Stimulated activated CD4-positive, alpha-beta T cell treated with anti-CD3 and anti-CD28 coated beads, Interleukin-15, amount 100 ng/mL, for 48 hours (primary cell): ENCODE data around the gene CMC2.

ENCODE experiments used
- DNase-seq, 2 donors: peaks; one replicate each; pipeline ENCODE4 v3.0.0-alpha.2; 2020; ENCODE audit warnings: low read depth in 2 of 2

Gene CMC2

GRCh38 chr16:81003064-81003463, 3.6 kb downstream of the CMC2 start:
- no peak for DNase-seq

DNA sequence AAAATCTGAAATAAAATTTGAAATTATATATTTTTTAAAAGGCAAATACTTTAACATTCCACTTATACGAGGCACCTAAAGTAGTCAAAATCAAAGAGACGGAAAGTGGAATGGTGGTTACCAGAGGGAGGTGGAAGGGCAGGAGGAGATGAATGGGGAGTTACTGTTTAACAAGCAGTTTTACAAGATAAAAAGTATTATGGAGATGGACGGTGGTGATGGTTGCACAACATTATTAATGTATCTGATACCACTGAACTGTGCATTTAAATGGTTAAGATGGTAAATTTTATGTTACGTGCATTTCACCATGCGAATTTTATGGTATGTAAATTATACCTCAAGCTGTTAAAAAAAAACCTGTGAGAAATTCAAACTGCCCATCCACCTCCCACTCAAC, 5.4 kb downstream of the CMC2 start:
- no peak for DNase-seq

GRCh38 chr16:81000873-81001272, 5.8 kb downstream of the CMC2 start:
- DNase-seq = no peak

DNA sequence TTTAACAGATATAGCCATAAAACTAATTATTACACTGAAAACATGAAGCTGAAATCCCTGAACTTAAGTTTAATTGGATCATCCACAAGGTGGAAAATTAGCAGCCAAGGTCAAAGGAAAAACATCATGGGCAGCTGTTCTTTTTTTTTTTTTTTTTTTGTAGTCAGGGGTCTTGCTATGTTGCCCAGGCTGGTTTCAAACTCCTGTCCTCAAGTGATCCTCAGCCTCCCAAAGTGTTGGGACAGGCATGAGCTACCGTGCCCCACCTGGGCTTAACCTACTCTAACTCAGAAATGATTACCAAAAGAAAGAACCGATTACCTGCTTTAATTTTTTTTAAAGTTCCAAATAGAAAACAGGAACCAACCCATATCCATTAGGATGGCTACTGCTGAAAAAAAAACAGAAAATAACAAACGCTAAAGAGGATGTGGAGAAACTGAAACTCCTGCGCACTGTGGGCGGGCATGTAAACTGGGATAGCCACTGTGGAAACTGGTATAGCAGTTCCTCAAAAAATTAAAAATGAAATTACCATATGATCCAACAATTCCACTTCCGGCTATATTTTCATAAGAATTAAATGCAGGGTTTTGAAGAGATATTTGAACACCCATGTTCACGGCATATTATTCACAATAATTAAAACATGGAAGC, 8.6 kb downstream of the CMC2 start:
- DNase-seq = no peak

- DNase-seq = no peak
Measured at GRCh38 chr16:80997139-80997798, 9.4 kb downstream of the CMC2 start.

DNA sequence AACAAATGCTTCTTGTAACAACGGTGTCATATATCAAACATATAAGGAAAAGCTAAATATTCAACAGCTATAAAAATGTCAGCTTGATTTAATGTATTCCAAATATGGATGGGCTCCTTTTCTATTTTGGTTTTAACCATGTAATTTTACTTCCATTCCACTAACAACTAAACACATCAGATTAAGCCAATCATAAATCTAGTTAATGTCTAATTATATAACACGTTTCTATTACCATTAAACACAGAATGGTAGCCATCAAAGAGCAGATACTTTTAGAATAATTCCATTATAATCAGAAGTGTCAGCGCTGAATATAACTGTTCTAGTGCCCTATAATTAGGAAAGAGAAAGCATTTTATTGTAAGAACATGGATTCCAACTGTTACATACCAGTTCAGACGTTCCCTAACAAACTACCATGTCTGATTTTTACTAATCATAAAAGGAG, 10.0 kb downstream of the CMC2 start:
- DNase-seq = no peak

DNA sequence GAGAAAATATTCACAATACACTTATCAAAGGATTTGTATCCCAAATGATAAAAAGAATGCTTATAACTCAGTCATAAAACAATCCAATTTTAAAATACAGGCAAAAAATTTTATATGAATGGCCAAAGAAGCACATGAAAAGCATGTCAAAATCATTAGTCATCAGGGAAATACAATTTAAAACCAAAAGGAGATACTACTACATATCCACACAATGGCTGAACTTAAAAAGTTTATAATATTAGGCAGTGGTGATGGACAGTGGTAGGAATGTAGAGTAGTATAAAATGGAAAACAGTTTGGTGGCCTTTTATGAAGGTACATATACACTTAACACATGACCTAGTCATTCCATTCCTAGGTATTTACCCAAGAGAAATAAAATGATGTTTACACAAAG, 12.2 kb downstream of the CMC2 start:
- no peak for DNase-seq

DNA sequence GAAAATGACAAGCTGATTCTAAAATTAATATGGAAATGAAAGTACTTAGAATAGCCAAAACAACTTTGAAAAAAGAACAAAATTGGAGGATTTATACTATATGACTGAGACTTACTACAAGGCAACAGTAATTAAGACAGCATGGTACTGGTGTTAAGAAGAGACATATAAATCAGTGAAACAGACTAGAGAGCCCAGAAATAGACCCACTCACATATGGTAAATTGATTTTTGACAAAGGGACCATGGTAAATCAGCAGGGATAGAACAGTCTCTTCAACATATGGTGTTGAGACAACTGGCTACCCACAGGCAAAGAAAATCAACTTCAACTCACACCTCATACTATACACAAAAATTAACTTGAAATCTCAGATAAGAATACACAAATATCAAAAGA, 12.9 kb downstream of the CMC2 start:
- no peak for DNase-seq

DNA sequence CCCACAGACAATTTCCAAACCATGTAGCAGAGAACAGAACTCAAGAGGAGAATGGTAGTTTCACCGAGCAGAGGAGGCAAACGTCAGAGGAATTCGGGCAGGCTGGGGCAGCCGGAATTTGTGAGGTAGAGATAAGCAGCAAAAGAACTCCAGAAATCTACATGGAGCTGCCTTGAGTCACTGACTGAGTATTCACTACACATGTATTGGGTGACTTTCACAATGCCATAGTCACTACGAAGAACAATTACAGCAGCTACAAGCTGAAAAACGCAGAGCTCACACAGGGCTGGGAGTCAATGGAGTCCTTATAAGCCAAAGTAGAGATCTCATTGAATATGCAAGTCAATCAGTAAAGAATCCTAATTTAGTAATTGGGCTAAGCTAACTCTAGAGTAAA, 13.4 kb downstream of the CMC2 start:
- DNase-seq = no peak

DNA sequence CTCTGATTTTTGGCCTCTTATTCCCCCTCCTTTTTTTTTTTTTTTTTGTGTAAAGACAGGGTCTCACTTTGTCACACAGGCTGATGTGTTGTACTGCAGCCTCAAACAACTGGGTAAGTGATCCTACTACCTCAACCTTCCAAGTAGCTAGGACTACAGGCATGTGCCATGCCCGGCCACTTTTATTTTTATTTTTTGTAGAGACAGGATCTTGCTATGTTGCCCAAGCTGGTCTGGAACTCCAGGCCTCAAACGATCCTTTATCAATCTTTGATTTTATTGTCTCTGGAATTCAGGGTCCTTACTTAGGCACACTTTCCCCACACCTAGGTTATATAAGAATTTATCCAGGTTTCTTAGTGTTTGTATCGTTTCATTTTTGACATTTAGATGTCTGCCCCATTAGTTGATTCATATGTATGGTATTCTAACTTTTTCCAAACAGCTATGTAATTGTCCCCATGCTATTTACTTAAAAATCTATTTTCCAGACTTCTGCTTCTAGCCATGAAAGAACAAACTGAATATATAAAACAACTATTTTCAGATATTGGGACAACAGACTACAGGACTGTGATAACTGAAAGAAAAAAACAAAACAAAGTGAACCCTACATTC, 13.9 kb downstream of the CMC2 start:
- DNase-seq = no peak

DNA sequence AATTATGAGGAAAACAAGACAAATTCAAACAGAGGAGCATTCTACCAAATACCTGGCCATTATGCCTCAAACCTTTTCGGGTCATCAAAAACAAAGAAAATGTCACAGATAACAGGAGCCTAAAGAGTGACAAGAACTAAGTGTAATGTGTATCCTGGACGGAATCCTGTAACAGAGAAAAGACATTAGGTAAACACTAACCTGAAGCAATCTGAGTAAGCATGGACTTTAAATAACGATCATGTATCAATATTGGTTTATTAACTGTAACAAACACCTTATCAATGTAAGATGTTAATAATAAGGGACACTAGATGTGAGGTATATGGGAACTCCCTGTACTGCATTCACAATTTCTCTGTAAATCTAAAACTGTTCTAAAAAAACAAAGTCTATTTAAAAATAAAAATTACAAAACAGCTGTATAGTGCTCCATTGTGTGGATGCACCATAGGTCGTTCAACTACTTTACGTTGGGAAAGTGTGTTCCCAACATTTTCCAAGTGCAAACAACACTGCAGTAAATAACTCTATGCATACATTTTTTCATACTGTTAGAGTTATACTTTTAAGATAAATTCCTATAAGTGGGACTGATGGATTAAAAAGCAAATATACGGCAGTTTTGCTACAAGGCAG, 14.8 kb downstream of the CMC2 start:
- no peak for DNase-seq

GRCh38 chr16:80990978-80991377, 15.7 kb downstream of the CMC2 start:
- no peak for DNase-seq

- no peak for DNase-seq
Measured at GRCh38 chr16:80990577-80990976, 16.1 kb downstream of the CMC2 start.

- DNase-seq = no peak
Measured at GRCh38 chr16:80989801-80990200, 16.9 kb downstream of the CMC2 start.

GRCh38 chr16:80988756-80989155, 17.9 kb downstream of the CMC2 start:
- no peak for DNase-seq

DNA sequence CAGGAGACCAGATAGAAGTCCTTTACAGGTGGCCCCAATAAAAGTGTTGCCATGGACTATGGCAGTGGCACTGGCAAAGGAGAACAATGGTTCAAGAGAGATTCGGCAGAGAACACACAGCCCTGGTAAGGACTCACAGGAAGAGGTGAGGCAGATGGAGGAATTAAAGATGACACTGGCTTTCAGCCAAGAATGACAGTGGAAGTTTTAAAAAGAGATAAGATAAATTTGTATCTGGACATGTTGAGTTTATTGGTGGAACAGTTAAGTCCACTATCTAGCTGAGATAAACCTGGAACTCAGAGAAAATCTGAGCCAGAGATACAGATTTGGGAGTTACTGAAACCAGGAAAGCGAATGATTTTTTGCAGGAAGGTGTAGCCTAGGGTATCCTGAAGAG, 20.1 kb downstream of the CMC2 start:
- DNase-seq = no peak

DNA sequence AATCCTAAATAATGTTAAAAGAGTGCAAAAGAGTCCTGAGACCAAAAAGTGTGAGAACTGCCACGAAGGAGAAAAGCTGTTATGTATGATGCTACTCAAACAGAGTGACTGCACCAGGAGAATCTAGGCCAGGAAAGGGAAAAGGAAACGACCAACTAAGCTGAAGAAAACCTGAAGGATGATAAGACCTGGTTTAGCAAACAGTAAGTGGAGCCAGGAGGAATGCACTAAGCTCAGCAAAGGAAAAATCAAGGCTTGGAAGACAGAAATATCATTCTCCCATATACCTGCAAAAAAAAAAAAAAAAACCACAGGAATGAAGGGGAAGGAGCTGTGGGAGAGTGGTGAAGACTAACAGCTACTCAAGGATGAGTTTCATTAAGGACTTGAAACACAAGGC, 21.1 kb downstream of the CMC2 start:
- no peak for DNase-seq

DNA sequence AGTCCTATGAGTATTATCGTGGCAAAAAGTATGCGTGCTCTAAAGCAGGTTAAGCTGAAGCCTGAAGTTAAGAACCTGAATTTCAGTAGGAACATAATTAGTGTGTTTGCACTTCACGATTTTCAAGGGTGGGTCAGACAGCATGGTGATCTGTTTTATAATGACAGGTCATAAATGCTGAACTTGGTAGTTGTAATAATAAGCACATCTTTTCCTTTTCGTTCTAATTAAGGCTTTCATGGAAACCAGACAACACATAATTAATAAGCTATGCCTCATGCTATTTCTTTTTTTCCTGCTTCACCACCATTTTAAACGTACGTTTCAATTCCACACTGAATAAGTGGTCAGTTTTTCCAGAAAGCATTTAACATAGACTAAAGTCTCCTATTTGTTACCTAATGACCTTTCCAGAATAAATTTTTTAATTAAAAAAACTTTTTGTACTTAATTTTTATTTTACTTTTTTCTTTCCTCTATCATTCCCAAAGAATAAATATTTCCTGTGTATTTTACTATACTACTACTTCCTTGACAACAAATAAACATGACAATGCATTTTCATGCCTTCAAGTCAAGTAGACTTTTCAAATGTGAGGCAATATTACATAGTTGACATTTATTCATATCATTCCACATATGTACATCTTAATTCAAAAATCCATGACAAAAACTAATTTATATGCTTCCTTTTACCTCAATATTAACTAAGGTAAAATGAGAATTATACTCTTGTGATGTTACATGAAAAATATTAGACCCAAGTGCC, 22.4 kb downstream of the CMC2 start:
- no peak for DNase-seq

DNA sequence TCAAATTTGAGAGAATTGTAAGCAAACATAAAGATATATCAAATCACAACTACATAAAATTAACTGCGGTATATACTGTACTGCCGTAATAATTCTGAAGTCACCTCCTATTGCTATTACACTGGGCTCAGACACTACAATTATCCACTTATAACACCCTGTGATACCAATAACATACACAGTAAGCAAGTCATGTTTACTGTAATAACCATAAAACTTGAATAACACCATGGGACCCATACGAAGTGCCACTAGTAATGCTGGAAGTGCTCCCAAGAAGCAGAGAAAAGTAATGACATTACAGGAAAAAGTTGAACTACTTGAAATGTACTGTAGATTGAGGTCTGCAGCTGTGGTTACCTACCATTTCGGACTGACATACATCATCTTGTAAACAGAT, 24.0 kb downstream of the CMC2 start:
- DNase-seq = no peak

DNA sequence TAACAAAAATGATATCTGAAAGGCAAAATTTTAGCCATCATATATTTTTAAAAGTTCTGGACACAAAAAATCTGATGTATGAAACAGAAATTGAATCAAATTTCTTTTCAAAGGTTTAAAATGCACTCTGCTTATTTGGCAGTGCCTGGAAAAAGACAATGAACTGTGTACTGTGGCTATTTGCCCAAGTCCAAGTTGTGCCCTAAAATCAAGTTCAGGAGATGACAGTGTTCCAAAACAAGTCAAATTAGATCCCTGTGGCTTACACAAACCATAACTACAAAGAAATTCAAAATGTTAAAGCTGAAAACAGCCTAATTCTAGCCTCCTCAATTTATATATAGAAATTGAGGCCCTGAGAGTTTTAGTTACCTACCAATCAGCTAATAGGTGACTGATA, 25.6 kb downstream of the CMC2 start:
- no peak for DNase-seq

GRCh38 chr16:80976946-80977345, 29.7 kb downstream of the CMC2 start:
- no peak for DNase-seq
